Measurements from ENCODE around the gene GCGR.

- no peak for TF ChIP-seq CTCF (IDR thresholded peaks at IDR 0.05)
- TF ChIP-seq POLR2A (IDR thresholded peaks at IDR 0.05), result no peak
These were observed 18.3 kb downstream of the GCGR start for GRCh38 chr17:81822312-81822637.
